Measurements from ENCODE around the gene CREG2.
"Not testable (repeated sequence)": the region's sequence is repeated elsewhere in the genome, so short reads cannot be mapped to it uniquely, and the experiment has no call there.

GRCh38 chr2:101352631-101353030, 34.7 kb downstream of the CREG2 start:
- not testable (repeated sequence) for TF ChIP-seq POLR2AphosphoS5 (IDR thresholded peaks at IDR 0.05; ENCODE audit: borderline replicate concordance, low read depth, low read length); EZH2 (IDR thresholded peaks at IDR 0.05); FOXP2 (optimal IDR thresholded peaks at IDR 0.05; ENCODE audit: control extremely low read depth, extremely low read length, insufficient read depth)
